Measurements from ENCODE around the gene CLCN7.

The CLCN7 gene

DNA sequence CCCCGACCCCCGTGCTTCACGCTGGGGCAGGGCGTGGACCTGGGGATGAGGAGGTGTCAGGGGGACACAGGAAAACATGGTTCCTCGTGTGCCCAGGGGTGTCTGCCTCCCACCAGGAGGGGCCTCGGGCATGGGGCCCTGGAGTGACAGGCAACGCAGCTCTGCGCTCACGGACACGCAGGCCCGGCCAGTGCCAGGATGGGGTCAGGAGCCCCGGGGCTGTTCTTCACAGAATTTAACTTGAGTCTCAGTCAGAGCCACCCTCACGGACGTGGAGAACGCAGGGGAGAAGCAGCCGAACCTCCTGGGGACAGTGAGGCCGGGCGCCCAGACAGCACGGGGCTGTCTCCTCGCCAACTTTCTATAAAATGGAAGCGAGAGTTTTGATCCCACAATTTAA lies 77.0 kb downstream of the CLCN7 start:
- in situ Hi-C loops (cut with MboI; ENCODE audit: low pct_unique_long_range_greater_than_20kb, low sequenced_read_pairs, unreplicated experiment), result no loop called here
- no peak for DNase-seq (ENCODE audit: low spot score)
- TF ChIP-seq, protein P1, sequence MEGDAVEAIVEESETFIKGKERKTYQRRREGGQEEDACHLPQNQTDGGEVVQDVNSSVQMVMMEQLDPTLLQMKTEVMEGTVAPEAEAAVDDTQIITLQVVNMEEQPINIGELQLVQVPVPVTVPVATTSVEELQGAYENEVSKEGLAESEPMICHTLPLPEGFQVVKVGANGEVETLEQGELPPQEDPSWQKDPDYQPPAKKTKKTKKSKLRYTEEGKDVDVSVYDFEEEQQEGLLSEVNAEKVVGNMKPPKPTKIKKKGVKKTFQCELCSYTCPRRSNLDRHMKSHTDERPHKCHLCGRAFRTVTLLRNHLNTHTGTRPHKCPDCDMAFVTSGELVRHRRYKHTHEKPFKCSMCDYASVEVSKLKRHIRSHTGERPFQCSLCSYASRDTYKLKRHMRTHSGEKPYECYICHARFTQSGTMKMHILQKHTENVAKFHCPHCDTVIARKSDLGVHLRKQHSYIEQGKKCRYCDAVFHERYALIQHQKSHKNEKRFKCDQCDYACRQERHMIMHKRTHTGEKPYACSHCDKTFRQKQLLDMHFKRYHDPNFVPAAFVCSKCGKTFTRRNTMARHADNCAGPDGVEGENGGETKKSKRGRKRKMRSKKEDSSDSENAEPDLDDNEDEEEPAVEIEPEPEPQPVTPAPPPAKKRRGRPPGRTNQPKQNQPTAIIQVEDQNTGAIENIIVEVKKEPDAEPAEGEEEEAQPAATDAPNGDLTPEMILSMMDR (IDR thresholded peaks at IDR 0.05; ENCODE audit: extremely low read depth, insufficient read depth, missing control alignments), result no peak

DNA sequence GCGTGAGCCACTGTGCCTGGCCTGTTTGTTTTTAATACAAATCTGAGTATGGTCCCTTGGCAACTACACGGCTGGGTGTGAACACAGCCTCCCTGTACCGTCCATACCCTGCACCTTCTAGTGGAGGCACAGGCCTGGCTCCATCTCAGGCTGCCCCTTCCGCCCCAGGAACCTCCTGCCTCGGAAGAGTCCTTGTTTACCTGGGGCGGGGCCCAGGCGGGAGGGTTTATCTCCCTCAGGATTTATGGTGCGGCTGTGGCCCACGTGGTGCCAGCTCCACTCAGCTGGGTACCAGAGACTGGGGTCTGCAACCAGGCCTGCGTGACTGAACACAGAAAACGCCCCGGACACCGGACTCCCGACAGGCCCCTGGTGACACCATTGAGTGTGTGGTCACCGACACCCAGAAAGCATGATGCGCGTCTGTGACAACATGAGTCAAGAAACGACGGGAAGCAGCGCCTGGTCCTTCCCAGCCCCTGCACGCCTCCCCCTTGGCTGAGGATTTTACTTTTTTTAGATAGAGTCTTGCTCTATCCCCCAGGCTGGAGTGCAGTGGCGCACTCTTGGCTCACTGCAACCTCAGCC lies 79.3 kb downstream of the CLCN7 start:
- no peak for DNase-seq (ENCODE audit: low spot score)
- TF ChIP-seq, protein P1 (IDR thresholded peaks at IDR 0.05; ENCODE audit: extremely low read depth, insufficient read depth, missing control alignments), result no peak
- in situ Hi-C loops (cut with MboI; ENCODE audit: low pct_unique_long_range_greater_than_20kb, low sequenced_read_pairs, unreplicated experiment), result no loop called here
